Adrenal gland (tissue), 5 donors: ENCODE measurements around the gene NKIRAS1.

Source experiments
- CTCF ChIP-seq, 6 experiments: fragments of 450-650 bp in 4 of 6; fragments of 200-600 bp in 2 of 6; sonication (generic) in 1 of 6; IDR thresholded peaks; 1 replicate in 5 of 6; 2 replicates in 1 of 6; pipeline versions ENCODE4 v1.5.1 to v1.8.0; 2016 to 2021; ENCODE audit warnings: antibody characterized with exemption in 6 of 6, mild to moderate bottlenecking in 2 of 6, moderate library complexity in 1 of 6
- POLR2A ChIP-seq, 2 donors: fragments of 450-650 bp; IDR thresholded peaks; one replicate each; pipeline ENCODE4 v1.6.1; 2017; ENCODE audit warnings: antibody characterized with exemption in 2 of 2, mild to moderate bottlenecking in 2 of 2, moderate library complexity in 1 of 2
- donor health status: DM: no; HTN: no; CAD: no.

- TF ChIP-seq CTCF (IDR thresholded peaks at IDR 0.05) (no peak), POLR2A (IDR thresholded peaks at IDR 0.05) (no peak)
These were observed 53.7 kb downstream of the NKIRAS1 start for GRCh38 chr3:23863060-23863459.
